HUES48 (cell line): ENCODE measurements around the gene TP53I11.
A peak's percentile ranks its signal among the peaks of the same experiment; 100 is the strongest.

Experiments used
- H3K27ac ChIP-seq: one replicate; pipeline ENCODE4 v1.7.0; 2013; ENCODE audit warnings: low read depth, low read length, inconsistent platforms
- H3K27me3 ChIP-seq: 2 replicates; pipeline ENCODE4 v1.6.1; 2013; ENCODE audit warnings: mild to moderate bottlenecking, low read length; ENCODE audit not compliant: control insufficient read depth, insufficient read depth
- H3K36me3 ChIP-seq: 2 replicates; pipeline ENCODE4 v1.6.1; 2013; ENCODE audit warnings: low read length; ENCODE audit not compliant: control insufficient read depth, insufficient read depth
- H3K4me1 ChIP-seq: 2 replicates; pipeline ENCODE4 v1.6.1; 2013; ENCODE audit warnings: mild to moderate bottlenecking, low read length; ENCODE audit not compliant: control insufficient read depth, insufficient read depth
- H3K4me3 ChIP-seq: 2 replicates; pipeline ENCODE4 v1.5.1; 2013; ENCODE audit warnings: mild to moderate bottlenecking, low read depth, low read length
- H3K9ac ChIP-seq: 2 replicates; pipeline ENCODE4 v1.6.1; 2013; ENCODE audit warnings: mild to moderate bottlenecking, low read depth, low read length, moderate library complexity
- H3K9me3 ChIP-seq: 2 replicates; pipeline ENCODE4 v1.6.1; 2013; ENCODE audit warnings: low read length; ENCODE audit not compliant: control insufficient read depth, insufficient read depth

The TP53I11 gene

GRCh38 chr11:44936951-44937543 is 13.6 kb downstream of the TP53I11 start:
- no peaks in the 10 kb centered on the region for H3K4me1 ChIP-seq
- no peaks in the 10 kb centered on the region for H3K27me3 ChIP-seq
- H3K4me3 ChIP-seq, result no peak overlapping the region
- H3K9me3 ChIP-seq, result no peaks in the 10 kb centered on the region
- no peak overlapping the region for H3K9ac ChIP-seq
- no peak overlapping the region for H3K27ac ChIP-seq
- H3K36me3 ChIP-seq, result no peaks in the 10 kb centered on the region; the same call in 1 of the 2 replicates

GRCh38 chr11:44936525-44936924 is 14.2 kb downstream of the TP53I11 start:
- H3K36me3 ChIP-seq, result no peaks in the 10 kb centered on the region; the same call in 1 of the 2 replicates
- H3K4me3 ChIP-seq, result no peak overlapping the region
- H3K27me3 ChIP-seq, result no peaks in the 10 kb centered on the region
- no peak overlapping the region for H3K9ac ChIP-seq
- H3K4me1 ChIP-seq, result peaks cover under 1% of the 10 kb centered on the region
- no peak overlapping the region for H3K27ac ChIP-seq
- no peaks in the 10 kb centered on the region for H3K9me3 ChIP-seq

- Histone ChIP-seq H3K9ac (no peak overlapping the region), H3K4me1 (peaks cover 11% of the 10 kb centered on the region), H3K27me3 (no peaks in the 10 kb centered on the region), H3K4me3 (no peak overlapping the region), H3K36me3 (no peaks in the 10 kb centered on the region; the same call in 1 of the 2 replicates), H3K27ac (no peak overlapping the region), H3K9me3 (no peaks in the 10 kb centered on the region)
Measured at GRCh38 chr11:44934735-44935250, 15.9 kb downstream of the TP53I11 start.

- no peaks in the 10 kb centered on the region for H3K9me3 ChIP-seq
- no peak overlapping the region for H3K27ac ChIP-seq
- H3K27me3 ChIP-seq, result no peaks in the 10 kb centered on the region
- H3K9ac ChIP-seq, result no peak overlapping the region
- peaks cover 13% of the 10 kb centered on the region for H3K4me1 ChIP-seq
- H3K36me3 ChIP-seq, result no peaks in the 10 kb centered on the region; the same call in 1 of the 2 replicates
- no peak overlapping the region for H3K4me3 ChIP-seq
Measured at GRCh38 chr11:44934110-44934509, 16.6 kb downstream of the TP53I11 start.

GRCh38 chr11:44931466-44931865 is 19.2 kb downstream of the TP53I11 start:
- H3K4me1 ChIP-seq, result peaks cover 27% of the 10 kb centered on the region
- H3K9ac ChIP-seq, result peak overlapping the region; percentile 12; the same call in 1 of the 2 replicates
- no peaks in the 10 kb centered on the region for H3K27me3 ChIP-seq
- H3K27ac ChIP-seq, result peak overlapping the region; percentile 74
- no peak overlapping the region for H3K4me3 ChIP-seq
- no peaks in the 10 kb centered on the region; the same call in 1 of the 2 replicates for H3K36me3 ChIP-seq
- H3K9me3 ChIP-seq, result no peaks in the 10 kb centered on the region

- H3K9me3 ChIP-seq, result no peaks in the 10 kb centered on the region
- H3K4me3 ChIP-seq, result no peak overlapping the region
- H3K36me3 ChIP-seq, result no peaks in the 10 kb centered on the region; the same call in 1 of the 2 replicates
- H3K9ac ChIP-seq, result no peak overlapping the region
- H3K27ac ChIP-seq, result peak overlapping the region; percentile 74
- H3K27me3 ChIP-seq, result no peaks in the 10 kb centered on the region
- H3K4me1 ChIP-seq, result peaks cover 27% of the 10 kb centered on the region
Measured at GRCh38 chr11:44930588-44931302, 19.9 kb downstream of the TP53I11 start.

GRCh38 chr11:44928816-44929215 is 21.9 kb downstream of the TP53I11 start:
- Histone ChIP-seq H3K27ac (no peak overlapping the region), H3K27me3 (no peaks in the 10 kb centered on the region), H3K36me3 (no peaks in the 10 kb centered on the region; the same call in 1 of the 2 replicates), H3K4me3 (no peak overlapping the region), H3K9me3 (no peaks in the 10 kb centered on the region), H3K9ac (no peak overlapping the region), H3K4me1 (peaks cover 27% of the 10 kb centered on the region)

GRCh38 chr11:44928144-44928543 is 22.5 kb downstream of the TP53I11 start:
- Histone ChIP-seq H3K27me3 (no peaks in the 10 kb centered on the region), H3K36me3 (no peaks in the 10 kb centered on the region), H3K9ac (no peak overlapping the region), H3K27ac (no peak overlapping the region), H3K4me3 (no peak overlapping the region), H3K9me3 (no peaks in the 10 kb centered on the region), H3K4me1 (peaks cover 27% of the 10 kb centered on the region)

GRCh38 chr11:44927174-44927661 is 23.5 kb downstream of the TP53I11 start:
- no peaks in the 10 kb centered on the region for H3K9me3 ChIP-seq
- H3K9ac ChIP-seq, result no peak overlapping the region
- H3K27ac ChIP-seq, result no peak overlapping the region
- peaks cover 27% of the 10 kb centered on the region for H3K4me1 ChIP-seq
- no peak overlapping the region for H3K4me3 ChIP-seq
- H3K27me3 ChIP-seq, result no peaks in the 10 kb centered on the region
- H3K36me3 ChIP-seq, result no peaks in the 10 kb centered on the region

- H3K9me3 ChIP-seq, result no peaks in the 10 kb centered on the region
- peaks cover 21% of the 10 kb centered on the region; the same call in 1 of the 2 replicates for H3K4me1 ChIP-seq
Measured at GRCh38 chr11:44926036-44926435, 24.6 kb downstream of the TP53I11 start.

GRCh38 chr11:44923806-44924205 is 26.9 kb downstream of the TP53I11 start:
- Histone ChIP-seq H3K27me3 (no peaks in the 10 kb centered on the region), H3K9me3 (no peaks in the 10 kb centered on the region), H3K4me3 (no peak overlapping the region), H3K27ac (no peak overlapping the region), H3K36me3 (no peaks in the 10 kb centered on the region), H3K9ac (no peak overlapping the region), H3K4me1 (peaks cover 11% of the 10 kb centered on the region; the same call in 1 of the 2 replicates)

More at GRCh38 chr11:44926036-44926435, 24.6 kb downstream of the TP53I11 start:
- Histone ChIP-seq H3K4me3 (no peak overlapping the region), H3K36me3 (no peaks in the 10 kb centered on the region), H3K27me3 (no peaks in the 10 kb centered on the region), H3K9ac (no peak overlapping the region), H3K27ac (no peak overlapping the region)
